Neuronal stem cell (in vitro differentiated cells): ENCODE data around the gene CABLES2.

Experiments used
- DNase-seq: peaks from one replicate; pipeline ENCODE4 v3.0.0-alpha.2; 2013; ENCODE audit warnings: low spot score
- H2AFZ ChIP-seq: one replicate; pipeline ENCODE4 v1.6.1; 2013; ENCODE audit warnings: mild to moderate bottlenecking, low read length, inconsistent platforms
- H2AK5ac ChIP-seq: 2 replicates; pipeline ENCODE4 v1.6.1; 2013; ENCODE audit warnings: low read depth, mild to moderate bottlenecking, inconsistent platforms, low read length, moderate library complexity, mixed read lengths
- H2BK120ac ChIP-seq: 2 replicates; pipeline ENCODE4 v1.6.1; 2013; ENCODE audit warnings: low read depth, mild to moderate bottlenecking, inconsistent platforms, low read length, moderate library complexity, mixed read lengths
- H2BK12ac ChIP-seq: one replicate; pipeline ENCODE4 v1.6.1; 2013; ENCODE audit warnings: low read length, inconsistent platforms
- H2BK15ac ChIP-seq: 2 replicates; pipeline ENCODE4 v1.6.1; 2013; ENCODE audit warnings: mild to moderate bottlenecking, low read length, inconsistent platforms, mixed read lengths
- H2BK5ac ChIP-seq: one replicate; pipeline ENCODE4 v1.6.1; 2013; ENCODE audit warnings: inconsistent platforms, mild to moderate bottlenecking, low read length, moderate library complexity
- H3K14ac ChIP-seq: one replicate; pipeline ENCODE4 v1.6.1; 2013; ENCODE audit warnings: low read length, inconsistent platforms
- H3K18ac ChIP-seq: 2 replicates; pipeline ENCODE4 v1.6.1; 2013; ENCODE audit warnings: low read length, inconsistent platforms
- H3K23ac ChIP-seq: 2 replicates; pipeline ENCODE4 v1.6.1; 2013; ENCODE audit warnings: low read depth, mild to moderate bottlenecking, mixed read lengths, low read length, inconsistent platforms; ENCODE audit not compliant: poor library complexity
- H3K27ac ChIP-seq: replicated peaks from 3 replicates; pipeline ENCODE4 v1.5.1; 2013; ENCODE audit warnings: low read length, inconsistent platforms
- H3K27me3 ChIP-seq, 3 experiments: 2 replicates each; pipeline ENCODE4 v1.6.1; 2013; ENCODE audit warnings: low read length in 3 of 3, mild to moderate bottlenecking in 2 of 3, inconsistent platforms in 1 of 3, low read depth in 1 of 3, mixed read lengths in 1 of 3, moderate library complexity in 1 of 3; ENCODE audit not compliant: control insufficient read depth in 3 of 3, insufficient read depth in 3 of 3
- H3K36me3 ChIP-seq, 2 donors: replicated peaks in 1 of 2; 2 replicates each; pipeline ENCODE4 v1.6.1; 2013; ENCODE audit warnings: low read length in 2 of 2; ENCODE audit not compliant: control insufficient read depth in 2 of 2, insufficient read depth in 2 of 2
- H3K4ac ChIP-seq: 2 replicates; pipeline ENCODE4 v1.6.1; 2013; ENCODE audit warnings: inconsistent platforms, mild to moderate bottlenecking, low read length, moderate library complexity
- H3K4me1 ChIP-seq, 2 donors: 1 replicate in 1 of 2; 2 replicates in 1 of 2; pipeline ENCODE4 v1.6.1; 2013; ENCODE audit warnings: low read length in 2 of 2, low read depth in 1 of 2; ENCODE audit not compliant: control insufficient read depth in 2 of 2, insufficient read depth in 1 of 2
- H3K4me2 ChIP-seq: one replicate; pipeline ENCODE4 v1.6.1; 2013; ENCODE audit warnings: mild to moderate bottlenecking, low read length, inconsistent platforms; ENCODE audit not compliant: insufficient read depth, poor library complexity, severe bottlenecking
- H3K4me3 ChIP-seq, 2 donors: 2 replicates each; pipeline ENCODE4 v1.5.1; 2013; ENCODE audit warnings: low read length in 2 of 2, mild to moderate bottlenecking in 2 of 2, inconsistent platforms in 1 of 2, moderate library complexity in 1 of 2
- H3K79me1 ChIP-seq: one replicate; pipeline ENCODE4 v1.6.1; 2013; ENCODE audit warnings: low read depth, mild to moderate bottlenecking, inconsistent platforms, low read length, moderate library complexity
- H3K9ac ChIP-seq: one replicate; pipeline ENCODE4 v1.6.1; 2013; ENCODE audit warnings: mild to moderate bottlenecking, low read depth, low read length, inconsistent platforms; ENCODE audit not compliant: poor library complexity
- H3K9me3 ChIP-seq, 2 donors: replicated peaks in 1 of 2; 2 replicates each; pipeline versions ENCODE3 to v1.6.1; 2013; ENCODE audit warnings: low read length in 2 of 2, mild to moderate bottlenecking in 2 of 2, inconsistent platforms in 1 of 2, low read depth in 1 of 2, mixed read lengths in 1 of 2, moderate library complexity in 1 of 2; ENCODE audit not compliant: control insufficient read depth in 2 of 2, insufficient read depth in 1 of 2
- H4K8ac ChIP-seq: one replicate; pipeline ENCODE4 v1.6.1; 2013; ENCODE audit warnings: low read depth, mild to moderate bottlenecking, inconsistent platforms, low read length, moderate library complexity
- H4K91ac ChIP-seq: one replicate; pipeline ENCODE4 v1.6.1; 2013; ENCODE audit warnings: low read length, low read depth, mild to moderate bottlenecking, inconsistent platforms; ENCODE audit not compliant: poor library complexity
- WGBS, 2 donors: extraction: QIAGEN DNeasy Blood & Tissue Kit; methylation state at CpG; one replicate each; pipeline ENCODE4 v1.1.7; 2013; ENCODE audit warnings: missing lambda C conversion rate in 2 of 2, mixed read lengths in 1 of 2; ENCODE audit not compliant: insufficient read length in 2 of 2, insufficient replicate concordance in 1 of 2; ENCODE audit errors: extremely low coverage in 2 of 2; 5-methylcytosine and 5-hydroxymethylcytosine counted together

Gene CABLES2

GRCh38 chr20:62400021-62400420, 7.1 kb downstream of the CABLES2 start:
- Histone ChIP-seq H3K36me3 (peaks cover 17 to 19% of the 10 kb centered on the region in 2 donors), H3K27me3 (no peaks in the 10 kb centered on the region), H2BK120ac (no peak overlapping the region), H2BK5ac (peak overlapping the region; percentile 66), H3K4me2 (no peak overlapping the region), H2BK12ac (no peak overlapping the region), H3K27ac (no peak overlapping the region), H2AK5ac (no peak overlapping the region), H3K9me3 (peaks cover 0 to 2% of the 10 kb centered on the region in 2 donors), H2BK15ac (no peak overlapping the region), H3K14ac (no peak overlapping the region), H4K91ac (no peak overlapping the region), H3K18ac (no peak overlapping the region), H2AFZ (no peak overlapping the region), H3K4ac (no peak overlapping the region), H3K4me3 (no peak overlapping the region), H3K23ac (no peak overlapping the region), H4K8ac (no peak overlapping the region), H3K9ac (no peak overlapping the region), H3K79me1 (peaks cover 29% of the 10 kb centered on the region), H3K4me1 (peaks cover 0 to 2% of the 10 kb centered on the region in 2 donors)
- no CpG with 5 or more reads among the region's 7 CpGs for WGBS, 2 donors
- no peak for DNase-seq

GRCh38 chr20:62398120-62398821, 8.8 kb downstream of the CABLES2 start:
- Histone ChIP-seq H2BK12ac (peak overlapping the region; percentile 94), H2BK120ac (no peak overlapping the region), H2AK5ac (no peak overlapping the region), H3K9ac (peak overlapping the region; percentile 70), H3K4me1 (peaks cover 0 to 2% of the 10 kb centered on the region in 2 donors), H4K8ac (peak overlapping the region; percentile 65), H3K18ac (no peak overlapping the region), H3K4me3 (peak overlapping the region in 1 of 2 donors; percentile 49), H3K27ac (no peak overlapping the region), H3K36me3 (peaks cover 30 to 31% of the 10 kb centered on the region in 2 donors), H3K23ac (peak overlapping the region; percentile 43), H2BK5ac (no peak overlapping the region), H3K27me3 (no peaks in the 10 kb centered on the region), H2BK15ac (no peak overlapping the region), H3K4me2 (no peak overlapping the region), H2AFZ (no peak overlapping the region), H3K4ac (no peak overlapping the region), H4K91ac (no peak overlapping the region), H3K9me3 (peaks cover 0 to 2% of the 10 kb centered on the region in 2 donors), H3K14ac (no peak overlapping the region), H3K79me1 (peaks cover 25% of the 10 kb centered on the region)
- no CpG with 5 or more reads among the region's 19 CpGs for WGBS, 2 donors
- DNase-seq, result no peak

GRCh38 chr20:62396367-62397239, 10.5 kb downstream of the CABLES2 start:
- no CpG with 5 or more reads among the region's 35 CpGs for WGBS, 2 donors
- Histone ChIP-seq H3K18ac (no peak overlapping the region), H3K4me1 (peaks cover 0 to 2% of the 10 kb centered on the region in 2 donors), H2BK15ac (no peak overlapping the region), H2AFZ (no peak overlapping the region), H3K36me3 (peaks cover 39 to 40% of the 10 kb centered on the region in 2 donors), H3K4ac (no peak overlapping the region), H3K79me1 (peaks cover 23% of the 10 kb centered on the region), H3K27me3 (no peaks in the 10 kb centered on the region), H4K91ac (no peak overlapping the region), H2AK5ac (no peak overlapping the region), H3K27ac (no peak overlapping the region), H3K9ac (no peak overlapping the region), H2BK120ac (no peak overlapping the region), H4K8ac (no peak overlapping the region), H3K4me3 (peak overlapping the region in 1 of 2 donors; percentile 32), H3K14ac (no peak overlapping the region), H3K9me3 (peaks cover 0 to 2% of the 10 kb centered on the region in 2 donors), H2BK12ac (peak overlapping the region; percentile 22), H3K23ac (peak overlapping the region; percentile 20), H2BK5ac (peak overlapping the region; percentile 19), H3K4me2 (no peak overlapping the region)
- DNase-seq, result no peak
